ENCODE results near the gene STK32C. TPM values are rescaled to one million over a fixed set of nuclear protein-coding genes. Genes with fewer than 3 reads are reported as not detected.

The STK32C gene
- total and polyA plus RNA-seq, 8 donors, result 3.3 to 13.2 (median 5.2) TPM

DNA sequence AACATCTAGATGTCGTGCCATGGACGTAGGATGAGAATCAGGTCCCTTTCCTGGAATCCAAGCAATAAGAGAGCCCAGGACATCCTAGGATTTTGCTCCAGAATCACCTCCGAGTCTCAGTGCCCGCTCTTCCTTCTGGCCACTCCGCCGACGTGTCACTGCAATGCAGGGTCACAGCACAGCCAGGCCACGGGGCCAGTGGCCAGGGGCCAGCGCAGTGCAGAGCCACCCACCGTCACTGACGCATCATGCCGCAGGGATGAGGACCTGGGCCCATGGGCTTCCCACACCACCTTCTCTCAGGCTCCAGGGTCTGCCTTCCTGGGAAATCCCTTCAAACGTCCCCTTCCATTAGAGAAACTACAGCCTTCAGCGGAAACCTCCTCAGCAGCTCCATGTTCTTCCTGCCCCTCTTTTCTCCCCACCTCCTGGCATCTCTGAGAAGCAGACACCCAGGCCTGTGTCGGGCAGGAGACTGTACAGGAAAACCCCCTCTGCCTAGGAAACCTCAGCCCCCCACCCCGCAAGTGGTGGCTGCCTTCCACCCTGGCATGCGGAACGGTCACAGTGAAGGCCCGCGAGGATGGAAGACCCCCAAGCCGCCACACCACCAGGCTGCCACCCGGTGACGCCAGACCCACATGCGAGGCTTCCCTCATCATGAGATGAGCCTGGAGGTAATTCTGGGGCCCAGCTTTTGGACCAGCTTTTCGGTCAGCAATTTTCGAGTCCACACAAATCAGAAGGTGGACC, 32.1 kb downstream of the STK32C start:
- FAIRE-seq, result no peak
- DNase-seq, result peak in 2 of 6 donors; percentile 30 to 54
- 88 to 90% methylated on average over 26 of the region's 26 CpGs for WGBS, 2 donors
- H3K4me3 ChIP-seq, result no peak overlapping the region
- H3K27me3 ChIP-seq, result no peaks in the 10 kb centered on the region
- no peaks in the 10 kb centered on the region for H3K36me3 ChIP-seq
- no peak overlapping the region for H3K27ac ChIP-seq
- TF ChIP-seq CTCF (IDR thresholded peaks at IDR 0.05), result no peak
- intact Hi-C loops (cut with DNase I), result no loop called here
- no peak for ATAC-seq
- no peaks in the 10 kb centered on the region for H3K4me1 ChIP-seq
- H3K9me3 ChIP-seq, result no peaks in the 10 kb centered on the region

- DNase-seq (peak in 2 of 6 donors; percentile 18 to 49), ATAC-seq (no peak), FAIRE-seq (no peak)
- Histone ChIP-seq H3K9me3 (no peaks in the 10 kb centered on the region), H3K4me3 (no peak overlapping the region), H3K27ac (no peak overlapping the region), H3K4me1 (no peaks in the 10 kb centered on the region), H3K27me3 (no peaks in the 10 kb centered on the region), H3K36me3 (no peaks in the 10 kb centered on the region)
- WGBS, 2 donors, result 72 to 87% methylated on average over 8 to 9 of the region's 9 CpGs
- TF ChIP-seq CTCF (IDR thresholded peaks at IDR 0.05), result no peak
- intact Hi-C loops (cut with DNase I), result no loop called here
Observed at GRCh38 chr10:132274986-132275385, 32.8 kb downstream of the STK32C start.

DNA sequence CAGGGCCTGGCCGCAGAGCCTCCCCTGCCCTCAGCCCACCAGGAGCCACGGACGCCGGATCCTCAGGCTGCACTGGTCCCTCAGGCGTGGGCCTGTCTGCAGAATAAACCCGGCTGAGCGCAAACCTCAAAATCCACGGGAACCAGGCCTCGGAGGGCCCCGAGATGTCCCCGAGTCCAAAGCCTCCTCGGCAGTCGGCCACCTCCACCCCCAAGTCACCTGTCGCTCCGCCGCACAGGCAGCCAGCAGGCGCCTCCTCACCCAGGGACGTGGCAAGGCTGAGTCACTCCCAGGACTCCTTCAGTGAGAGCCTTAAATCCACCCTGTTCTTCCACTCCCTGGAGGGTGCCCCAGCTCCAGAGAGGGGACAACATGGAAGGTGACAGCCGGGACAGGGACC, 33.2 kb downstream of the STK32C start:
- intact Hi-C loops (cut with DNase I), result no loop called here
- no peaks in the 10 kb centered on the region for H3K36me3 ChIP-seq
- WGBS, 2 donors, result 86 to 91% methylated on average over 19 of the region's 19 CpGs
- H3K4me3 ChIP-seq, result no peak overlapping the region
- H3K27me3 ChIP-seq, result no peaks in the 10 kb centered on the region
- no peak for FAIRE-seq
- no peak for ATAC-seq
- H3K9me3 ChIP-seq, result no peaks in the 10 kb centered on the region
- no peak overlapping the region for H3K27ac ChIP-seq
- DNase-seq, result peak in 2 of 6 donors; percentile 46 to 47
- no peaks in the 10 kb centered on the region for H3K4me1 ChIP-seq
- TF ChIP-seq CTCF (IDR thresholded peaks at IDR 0.05), result no peak

DNA sequence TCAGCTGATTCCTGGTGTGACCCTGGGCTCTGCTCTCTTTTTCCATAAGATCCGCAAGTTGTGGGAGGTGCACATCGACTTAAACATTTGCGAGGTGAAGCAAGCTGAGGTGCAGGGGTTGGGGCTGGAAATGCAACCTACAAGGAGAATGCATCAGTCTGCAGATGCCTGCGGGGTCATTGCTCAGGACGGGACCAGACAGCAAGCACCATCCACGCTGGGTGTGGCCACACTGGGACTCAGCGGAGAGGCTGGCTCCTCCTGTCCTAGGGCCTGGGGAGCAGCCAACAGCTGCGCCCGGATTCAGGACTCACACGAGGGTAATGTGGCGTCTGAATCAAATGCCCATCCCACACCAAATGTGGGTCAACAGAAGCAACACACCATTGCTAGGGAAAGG, 33.8 kb downstream of the STK32C start:
- no peak for FAIRE-seq

More for the DNA sequence above, 33.8 kb downstream of the STK32C start:
- no peak for TF ChIP-seq CTCF (IDR thresholded peaks at IDR 0.05)
- DNase-seq, result peak in 2 of 6 donors; percentile 25 to 48
- H3K27ac ChIP-seq, result no peak overlapping the region
- H3K9me3 ChIP-seq, result no peaks in the 10 kb centered on the region
- ATAC-seq, result no peak
- H3K4me3 ChIP-seq, result no peak overlapping the region
- intact Hi-C loops (cut with DNase I), result no loop called here
- H3K4me1 ChIP-seq, result no peaks in the 10 kb centered on the region
- no peaks in the 10 kb centered on the region for H3K27me3 ChIP-seq
- 81 to 84% methylated on average over 11 of the region's 11 CpGs for WGBS, 2 donors
- H3K36me3 ChIP-seq, result no peaks in the 10 kb centered on the region

All from pancreas (tissue), 10 donors.